Lower leg skin (tissue), 4 donors: ENCODE results near the gene CAVIN1. TPM values are rescaled to one million over a fixed set of nuclear protein-coding genes. Genes with fewer than 3 reads are reported as not detected.
"Not testable (repeated sequence)": the region's sequence is repeated elsewhere in the genome, so short reads cannot be mapped to it uniquely, and the experiment has no call there.

Source experiments
- DNase-seq, 2 donors: peaks; one replicate each; pipeline ENCODE4 v3.0.0-alpha.2; 2019; ENCODE audit warnings: low spot score in 2 of 2
- H3K4me3 ChIP-seq: fragments of 200-600 bp; sonication (generic); 2 replicates; pipeline ENCODE4 v1.5.1; 2017; ENCODE audit warnings: mild to moderate bottlenecking, low read depth; ENCODE audit not compliant: poor library complexity, severe bottlenecking
- CTCF ChIP-seq, 3 donors: fragments of 450-650 bp; IDR thresholded peaks; one replicate each; pipeline ENCODE4 v1.5.1; 2016; ENCODE audit warnings: antibody characterized with exemption in 3 of 3, mild to moderate bottlenecking in 3 of 3, moderate library complexity in 2 of 3
- POLR2A ChIP-seq, 2 donors: fragments of 450-650 bp; IDR thresholded peaks; one replicate each; pipeline ENCODE4 v1.6.1; 2016 to 2017; ENCODE audit warnings: antibody characterized with exemption in 2 of 2, mild to moderate bottlenecking in 1 of 2, moderate library complexity in 1 of 2
- WGBS, 2 donors: methylation state at CpG; one replicate each; pipeline ENCODE4 v1.1.5; 2018; 5-methylcytosine and 5-hydroxymethylcytosine counted together
- intact Hi-C: fragments of 100-400 bp; cut with DNase I; formaldehyde crosslinking; loops from one replicate; pipeline ENCODE4 v1.15.0; 2023; ENCODE audit warnings: low total_unique reads
- total RNA-seq, 4 donors: library from RNA; depleted of rRNA; stranded (reverse); fragments of >200 nt; gene quantifications; one replicate each; pipeline ENCODE4 v1.1.0, GENCODE V29; 2016

The CAVIN1 gene
- total RNA-seq, 4 donors from 2014 or later, result 171 to 336 (median 255) TPM

GRCh38 chr17:42394838-42395237 is 28.2 kb downstream of the CAVIN1 start:
- TF ChIP-seq POLR2A (IDR thresholded peaks at IDR 0.05) (no peak), CTCF (IDR thresholded peaks at IDR 0.05) (no peak)
- 89 to 93% methylated on average over 4 of the region's 4 CpGs for WGBS, 2 donors
- no peak overlapping the region for H3K4me3 ChIP-seq
- DNase-seq, result no peak
- intact Hi-C loops, result no loop called here

- DNase-seq, result no peak
- no peak for TF ChIP-seq CTCF (IDR thresholded peaks at IDR 0.05)
- TF ChIP-seq POLR2A (IDR thresholded peaks at IDR 0.05), result no peak
- intact Hi-C loops, result no loop called here
- 84 to 89% methylated on average over 4 of the region's 4 CpGs for WGBS, 2 donors
- no peak overlapping the region for H3K4me3 ChIP-seq
Measured at GRCh38 chr17:42392692-42393415, 30.2 kb downstream of the CAVIN1 start.

GRCh38 chr17:42391439-42391838 is 31.6 kb downstream of the CAVIN1 start:
- 93% methylated on average over 8 of the region's 8 CpGs for WGBS, 2 donors
- DNase-seq, H3K4me3 ChIP-seq, intact Hi-C loops: not testable (repeated sequence)

GRCh38 chr17:42389899-42390298 is 33.2 kb downstream of the CAVIN1 start:
- intact Hi-C loops, result no loop called here
- TF ChIP-seq CTCF (IDR thresholded peaks at IDR 0.05) (no peak), POLR2A (IDR thresholded peaks at IDR 0.05) (no peak)
- 98% methylated on average over 5 of the region's 5 CpGs for WGBS, 2 donors

GRCh38 chr17:42389135-42389417 is 34.0 kb downstream of the CAVIN1 start:
- no peak for TF ChIP-seq POLR2A (IDR thresholded peaks at IDR 0.05)
- no peak for TF ChIP-seq CTCF (IDR thresholded peaks at IDR 0.05)
- intact Hi-C loops, result no loop called here
- 1 to 9% methylated on average over 11 of the region's 11 CpGs for whole genome bisulfite sequencing, 2 donors

More at GRCh38 chr17:42389899-42390298, 33.2 kb downstream of the CAVIN1 start:
- DNase-seq, result no peak
- H3K4me3 ChIP-seq, result no peak overlapping the region

GRCh38 chr17:42388381-42389134 is 34.5 kb downstream of the CAVIN1 start, which contains the start of gene STAT3:
TSS of gene STAT3 (minus strand) at chr17:42388442. CDS start at chr17:42348516, 39,926 bp downstream.
- peak; percentile 100 for DNase-seq
- peak in 1 of 2 donors; percentile 75 for TF ChIP-seq POLR2A (IDR thresholded peaks at IDR 0.05)
- TF ChIP-seq CTCF (IDR thresholded peaks at IDR 0.05), result no peak
- WGBS, 2 donors, result 0% methylated on average over 35 of the region's 44 CpGs
- intact Hi-C loops, result no loop called here
- H3K4me3 ChIP-seq, result peak within 1 kb of the TSS; percentile 93

More at GRCh38 chr17:42389135-42389417, 34.0 kb downstream of the CAVIN1 start:
- H3K4me3 ChIP-seq, result no peak overlapping the region
- DNase-seq, result no peak
